Stromal cell of bone marrow (primary cell): ENCODE measurements around the gene NBEA.

Experiments
- DNase-seq: peaks from one replicate; pipeline ENCODE4 v3.0.0-alpha.2; 2012; ENCODE audit warnings: low read depth

The NBEA gene

DNA sequence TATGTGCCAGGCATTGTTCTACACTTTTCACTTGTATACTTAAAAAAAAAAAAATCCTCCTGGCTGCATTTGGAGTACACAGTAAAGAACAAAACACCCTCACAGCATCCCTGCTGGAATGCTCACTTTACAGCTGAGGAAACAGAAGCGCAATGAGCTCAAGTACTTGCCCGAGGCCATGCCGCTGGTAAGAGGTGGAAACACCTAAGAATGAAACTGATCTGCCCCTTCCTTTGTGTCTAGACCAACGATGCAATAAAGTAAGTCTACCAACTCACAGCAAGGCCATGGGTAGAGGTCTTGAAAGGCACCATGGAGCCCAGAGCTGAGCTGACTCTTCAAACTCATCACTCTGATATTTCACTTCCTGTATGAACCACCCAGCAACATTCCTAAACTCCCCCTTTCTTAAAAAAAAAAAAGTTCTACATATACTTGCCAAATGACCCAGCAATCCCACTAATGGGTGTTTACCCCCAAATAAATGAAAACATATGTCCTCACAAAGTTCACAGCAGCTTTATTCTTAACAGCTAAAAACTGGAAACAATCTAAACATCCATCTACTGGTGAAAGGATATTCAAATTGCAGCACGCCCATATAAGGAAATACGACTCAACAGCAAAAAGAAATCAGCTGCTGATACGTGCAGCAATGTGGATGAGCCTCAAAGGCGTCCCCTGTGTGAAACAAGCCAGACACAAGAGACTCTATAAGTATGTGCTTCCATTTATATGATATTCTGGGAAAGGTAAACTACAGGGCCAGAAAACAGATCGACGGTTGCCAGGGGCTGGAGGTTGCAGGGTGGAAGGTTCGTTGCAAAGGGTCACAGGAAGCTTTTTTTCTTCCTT lies 771.1 kb downstream of the NBEA start:
- no peak for DNase-seq

DNA sequence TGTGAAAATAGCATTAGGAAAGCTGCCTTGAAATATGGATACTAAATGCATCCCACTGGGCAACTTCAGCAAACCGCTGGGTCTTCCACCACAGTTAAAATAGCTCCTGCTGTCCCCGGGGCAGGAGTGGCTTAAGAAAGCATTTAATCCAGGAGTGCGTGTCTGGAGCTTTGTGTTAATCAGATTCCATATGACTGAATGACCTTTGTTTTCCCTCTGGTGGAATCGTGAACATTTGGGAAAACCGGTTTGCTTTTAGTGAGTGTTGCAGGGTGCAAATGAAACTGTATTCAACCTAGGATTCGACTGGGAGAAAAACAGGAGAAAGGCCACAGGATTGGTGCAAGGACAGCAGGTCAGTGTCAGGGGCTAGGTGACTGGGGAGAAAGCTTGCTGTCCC lies 772.1 kb downstream of the NBEA start:
- DNase-seq, result no peak

DNA sequence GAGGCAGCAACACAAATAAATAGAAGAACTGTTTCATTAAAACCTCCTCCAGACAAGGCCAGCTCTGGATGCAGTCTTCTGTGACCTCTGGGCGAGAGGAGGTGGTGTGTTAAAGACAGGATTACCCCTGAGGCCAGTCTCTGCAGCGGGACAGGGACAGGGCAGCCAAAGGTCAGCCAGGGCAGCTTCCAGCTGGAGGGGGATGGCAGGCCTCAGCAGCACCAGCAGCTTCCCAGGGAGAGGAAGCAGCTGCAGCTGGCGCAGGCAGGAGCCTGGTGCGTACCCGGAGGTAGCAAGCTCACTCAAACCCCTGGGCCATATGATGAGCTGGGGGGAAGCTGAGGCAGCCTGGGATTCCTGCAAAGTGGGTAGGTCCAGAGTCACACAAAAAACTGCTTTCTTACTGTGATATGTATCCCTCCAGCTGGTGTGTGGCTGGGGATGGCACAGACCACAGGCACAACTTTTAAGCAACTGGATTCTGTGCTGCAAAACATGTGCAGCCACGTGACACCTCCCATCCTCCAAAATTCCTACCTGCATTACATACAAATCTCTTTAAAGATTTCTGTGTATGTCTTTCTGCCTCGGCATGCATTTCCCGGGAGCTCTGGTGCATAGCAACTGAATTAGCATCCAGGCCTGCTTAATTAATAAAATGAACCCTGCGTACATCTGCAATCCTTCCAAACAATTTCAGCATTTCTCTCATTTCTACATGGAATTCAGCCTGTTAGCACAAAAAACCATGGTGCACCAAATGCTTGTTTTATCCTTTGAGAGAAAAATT lies 772.7 kb downstream of the NBEA start:
- no peak for DNase-seq

DNA sequence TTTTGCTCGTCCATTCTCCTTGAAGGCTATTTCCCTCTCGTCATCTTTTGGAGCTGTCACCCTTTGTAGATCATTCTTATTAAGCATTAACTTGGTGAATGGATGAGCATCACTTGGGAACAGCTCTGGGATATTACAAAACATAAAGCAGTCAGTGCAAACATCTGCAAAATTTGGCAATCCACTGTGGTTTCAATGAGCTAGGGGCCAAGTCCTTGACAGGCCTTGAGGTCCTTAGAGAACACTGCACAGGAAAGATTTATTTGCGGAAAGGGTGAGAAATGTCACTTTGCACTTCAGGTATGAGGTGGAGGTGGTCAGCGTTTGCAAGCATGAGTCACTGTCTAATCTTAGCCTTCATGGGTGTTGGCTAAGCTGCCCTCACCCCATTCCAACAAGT lies 774.1 kb downstream of the NBEA start:
- no peak for DNase-seq

DNA sequence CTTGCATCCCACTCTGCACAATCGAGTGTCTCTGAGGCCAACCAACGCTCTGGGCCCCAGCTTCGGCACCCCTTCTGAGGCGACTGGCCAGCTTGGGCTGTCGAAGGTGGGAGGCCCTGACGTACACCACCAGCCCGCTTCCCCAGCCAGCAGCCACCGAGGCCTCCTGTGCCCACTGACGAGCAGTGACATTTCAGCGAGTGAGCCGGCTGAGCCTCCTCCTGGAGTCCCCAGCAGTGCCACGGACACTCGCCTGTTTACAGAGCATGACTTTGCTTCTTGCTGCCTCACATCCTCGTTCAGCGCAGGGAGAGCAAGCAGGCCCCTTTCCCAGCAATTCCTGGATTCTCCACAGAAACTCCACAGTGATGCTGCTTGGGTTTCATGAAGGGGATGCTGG lies 774.7 kb downstream of the NBEA start:
- no peak for DNase-seq

DNA sequence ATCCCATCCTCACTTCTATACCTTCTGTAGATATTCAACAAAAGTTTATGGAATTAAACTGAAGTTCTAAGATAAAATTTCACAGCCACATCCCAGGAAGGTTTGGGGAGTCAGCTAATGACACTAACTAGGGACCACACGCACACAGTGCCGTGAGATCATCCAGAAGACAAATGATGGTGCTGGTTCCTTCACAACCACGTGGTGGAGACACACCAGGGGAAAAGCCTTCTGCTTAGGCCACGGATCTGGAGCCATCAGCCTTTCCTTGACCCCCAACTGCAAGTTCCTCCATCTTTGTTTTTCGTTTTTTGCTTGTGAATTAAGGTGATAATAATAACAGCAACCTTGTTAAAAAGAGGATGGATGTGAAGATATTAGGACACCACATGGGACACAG lies 776.0 kb downstream of the NBEA start:
- no peak for DNase-seq

DNA sequence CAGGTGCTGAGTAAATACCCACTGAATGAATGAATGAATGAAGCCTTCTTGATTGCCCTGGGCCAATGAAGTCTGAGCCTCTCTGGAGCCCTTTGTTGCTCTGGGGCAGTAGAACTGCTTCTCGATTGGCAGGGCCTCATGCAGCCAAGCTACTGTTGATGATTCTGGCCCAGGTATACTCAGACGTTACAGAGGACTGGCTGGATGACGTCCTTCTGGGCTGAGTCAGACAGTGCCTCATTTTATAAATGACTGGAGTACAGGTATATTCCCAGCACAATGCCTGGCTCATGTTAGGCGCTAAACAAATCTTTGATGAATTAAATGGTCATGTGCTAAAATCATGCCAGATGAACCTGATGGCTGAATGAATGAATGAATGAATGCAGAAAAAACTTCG lies 778.2 kb downstream of the NBEA start:
- DNase-seq, result no peak

DNA sequence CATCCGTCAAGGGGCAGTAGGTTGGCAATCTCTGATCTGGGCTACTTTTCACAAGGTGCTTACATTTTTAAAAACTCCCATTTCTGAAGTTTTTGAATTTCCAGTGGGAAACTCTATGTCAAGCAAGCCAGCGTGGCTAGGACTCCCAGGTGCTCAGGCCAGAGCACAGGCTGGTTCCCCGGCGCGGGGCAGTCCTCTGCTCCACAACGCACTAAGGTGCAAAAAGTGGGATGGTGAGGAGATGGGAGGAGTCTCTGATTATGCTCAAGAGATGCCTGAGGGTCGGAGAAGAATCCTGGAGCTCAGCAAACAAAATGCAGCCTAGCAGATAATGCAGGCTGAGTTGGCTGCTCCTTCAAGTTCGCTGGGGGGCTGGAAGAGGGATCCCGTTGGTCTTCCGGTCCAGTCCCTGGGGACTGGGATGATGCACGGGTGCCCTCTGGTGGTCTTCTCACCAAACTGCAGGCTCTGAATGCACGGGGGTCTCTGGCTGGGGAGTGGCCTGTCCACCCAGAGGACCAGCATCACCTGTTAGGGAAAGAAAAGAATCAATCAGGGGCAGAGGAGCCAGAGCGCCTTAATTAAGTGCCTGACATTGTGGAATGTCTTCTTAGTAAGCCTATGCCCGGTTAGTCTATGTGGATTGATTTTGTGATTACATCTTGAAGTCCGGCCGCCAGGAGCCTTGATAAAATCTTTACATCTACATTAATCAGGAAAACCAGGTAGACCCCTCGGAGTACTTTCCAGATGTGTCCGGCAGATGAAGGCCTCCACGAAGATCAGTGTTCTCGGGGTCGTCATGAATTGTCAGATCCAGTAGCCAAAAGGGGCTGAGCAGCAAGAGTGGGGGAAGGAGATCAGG lies 778.9 kb downstream of the NBEA start:
- DNase-seq, result no peak
